Panc1 (cell line): Measurements from ENCODE around the gene SEC14L5.

Source experiments
- POLR2AphosphoS5 ChIP-seq: IDR thresholded peaks from 2 replicates; pipeline ENCODE4 v1.6.1; 2012; ENCODE audit warnings: mild to moderate bottlenecking, low read depth, low read length, moderate library complexity
- TF ChIP-seq, protein P1 (sequence below): fragments of 450-650 bp; IDR thresholded peaks from 2 replicates; pipeline ENCODE4 v1.5.1; 2017; ENCODE audit warnings: mild to moderate bottlenecking
- TF ChIP-seq, protein P2 (sequence below), 2 experiments: IDR thresholded peaks; 2 replicates each; pipeline ENCODE4 v1.6.1; 2011 to 2012; ENCODE audit warnings: low read depth in 2 of 2, control low read depth in 1 of 2, low read length in 1 of 2, mild to moderate bottlenecking in 1 of 2, moderate library complexity in 1 of 2; ENCODE audit not compliant: insufficient read depth in 1 of 2

DNA sequence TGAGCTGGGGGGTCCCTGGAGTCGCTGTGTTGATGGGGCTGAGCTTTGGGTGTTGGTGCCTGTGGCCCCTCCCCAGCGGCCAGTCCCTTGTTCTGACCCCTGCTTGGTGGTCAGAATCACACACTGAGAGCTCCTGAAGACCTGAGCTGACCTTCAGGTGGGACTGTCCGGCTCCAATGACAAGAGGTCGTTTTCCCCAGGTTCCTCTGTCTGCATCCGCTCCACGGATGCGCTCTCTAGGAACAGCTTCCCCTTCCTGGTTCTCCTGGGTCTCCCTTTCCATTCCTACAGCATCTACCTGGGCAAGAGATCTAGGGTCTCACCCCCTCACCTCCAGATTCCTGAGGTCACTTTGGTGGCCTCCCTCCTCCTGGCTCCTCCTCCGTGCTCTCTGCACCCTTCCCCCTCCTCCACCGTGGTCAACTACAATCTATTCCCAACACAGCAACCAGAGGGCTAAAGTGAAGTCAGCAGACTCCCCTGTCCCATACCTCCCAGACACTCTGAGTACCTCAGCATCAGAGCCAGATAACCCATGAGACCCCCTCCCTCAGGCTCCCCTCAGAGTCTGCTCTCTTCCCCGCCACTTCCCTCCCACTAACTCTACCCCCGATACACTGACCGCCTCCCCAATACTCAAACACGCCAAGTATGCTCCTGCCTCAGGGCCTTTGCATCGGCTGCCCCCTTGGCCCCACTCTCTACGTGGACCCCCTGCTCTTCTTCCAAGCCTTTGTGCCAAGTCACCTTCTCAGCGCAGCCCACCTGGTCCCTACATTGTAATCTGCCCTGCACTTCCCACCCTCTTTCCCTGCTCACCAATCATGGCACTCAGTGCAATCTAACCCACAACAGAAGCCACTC is 9.0 kb upstream of the SEC14L5 start:
- TF ChIP-seq, protein P1, sequence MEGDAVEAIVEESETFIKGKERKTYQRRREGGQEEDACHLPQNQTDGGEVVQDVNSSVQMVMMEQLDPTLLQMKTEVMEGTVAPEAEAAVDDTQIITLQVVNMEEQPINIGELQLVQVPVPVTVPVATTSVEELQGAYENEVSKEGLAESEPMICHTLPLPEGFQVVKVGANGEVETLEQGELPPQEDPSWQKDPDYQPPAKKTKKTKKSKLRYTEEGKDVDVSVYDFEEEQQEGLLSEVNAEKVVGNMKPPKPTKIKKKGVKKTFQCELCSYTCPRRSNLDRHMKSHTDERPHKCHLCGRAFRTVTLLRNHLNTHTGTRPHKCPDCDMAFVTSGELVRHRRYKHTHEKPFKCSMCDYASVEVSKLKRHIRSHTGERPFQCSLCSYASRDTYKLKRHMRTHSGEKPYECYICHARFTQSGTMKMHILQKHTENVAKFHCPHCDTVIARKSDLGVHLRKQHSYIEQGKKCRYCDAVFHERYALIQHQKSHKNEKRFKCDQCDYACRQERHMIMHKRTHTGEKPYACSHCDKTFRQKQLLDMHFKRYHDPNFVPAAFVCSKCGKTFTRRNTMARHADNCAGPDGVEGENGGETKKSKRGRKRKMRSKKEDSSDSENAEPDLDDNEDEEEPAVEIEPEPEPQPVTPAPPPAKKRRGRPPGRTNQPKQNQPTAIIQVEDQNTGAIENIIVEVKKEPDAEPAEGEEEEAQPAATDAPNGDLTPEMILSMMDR: no peak
- TF ChIP-seq POLR2AphosphoS5: no peak
- TF ChIP-seq, protein P2, sequence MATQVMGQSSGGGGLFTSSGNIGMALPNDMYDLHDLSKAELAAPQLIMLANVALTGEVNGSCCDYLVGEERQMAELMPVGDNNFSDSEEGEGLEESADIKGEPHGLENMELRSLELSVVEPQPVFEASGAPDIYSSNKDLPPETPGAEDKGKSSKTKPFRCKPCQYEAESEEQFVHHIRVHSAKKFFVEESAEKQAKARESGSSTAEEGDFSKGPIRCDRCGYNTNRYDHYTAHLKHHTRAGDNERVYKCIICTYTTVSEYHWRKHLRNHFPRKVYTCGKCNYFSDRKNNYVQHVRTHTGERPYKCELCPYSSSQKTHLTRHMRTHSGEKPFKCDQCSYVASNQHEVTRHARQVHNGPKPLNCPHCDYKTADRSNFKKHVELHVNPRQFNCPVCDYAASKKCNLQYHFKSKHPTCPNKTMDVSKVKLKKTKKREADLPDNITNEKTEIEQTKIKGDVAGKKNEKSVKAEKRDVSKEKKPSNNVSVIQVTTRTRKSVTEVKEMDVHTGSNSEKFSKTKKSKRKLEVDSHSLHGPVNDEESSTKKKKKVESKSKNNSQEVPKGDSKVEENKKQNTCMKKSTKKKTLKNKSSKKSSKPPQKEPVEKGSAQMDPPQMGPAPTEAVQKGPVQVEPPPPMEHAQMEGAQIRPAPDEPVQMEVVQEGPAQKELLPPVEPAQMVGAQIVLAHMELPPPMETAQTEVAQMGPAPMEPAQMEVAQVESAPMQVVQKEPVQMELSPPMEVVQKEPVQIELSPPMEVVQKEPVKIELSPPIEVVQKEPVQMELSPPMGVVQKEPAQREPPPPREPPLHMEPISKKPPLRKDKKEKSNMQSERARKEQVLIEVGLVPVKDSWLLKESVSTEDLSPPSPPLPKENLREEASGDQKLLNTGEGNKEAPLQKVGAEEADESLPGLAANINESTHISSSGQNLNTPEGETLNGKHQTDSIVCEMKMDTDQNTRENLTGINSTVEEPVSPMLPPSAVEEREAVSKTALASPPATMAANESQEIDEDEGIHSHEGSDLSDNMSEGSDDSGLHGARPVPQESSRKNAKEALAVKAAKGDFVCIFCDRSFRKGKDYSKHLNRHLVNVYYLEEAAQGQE (IDR thresholded peaks at IDR 0.05; ENCODE audit: insufficient read depth in 1 of 2, low read depth in 2 of 2, low read length in 1 of 2): no peak
